ENCODE results near the gene MYPOP. TPM values are rescaled to one million over a fixed set of nuclear protein-coding genes. Genes with fewer than 3 reads are reported as not detected.

MYPOP gene
- total and polyA plus RNA-seq, 2 of the 13 experiments (the other 11 are each of a cell fraction or from before 2014, with no cell fraction given), result 2.3 to 2.7 TPM

DNA sequence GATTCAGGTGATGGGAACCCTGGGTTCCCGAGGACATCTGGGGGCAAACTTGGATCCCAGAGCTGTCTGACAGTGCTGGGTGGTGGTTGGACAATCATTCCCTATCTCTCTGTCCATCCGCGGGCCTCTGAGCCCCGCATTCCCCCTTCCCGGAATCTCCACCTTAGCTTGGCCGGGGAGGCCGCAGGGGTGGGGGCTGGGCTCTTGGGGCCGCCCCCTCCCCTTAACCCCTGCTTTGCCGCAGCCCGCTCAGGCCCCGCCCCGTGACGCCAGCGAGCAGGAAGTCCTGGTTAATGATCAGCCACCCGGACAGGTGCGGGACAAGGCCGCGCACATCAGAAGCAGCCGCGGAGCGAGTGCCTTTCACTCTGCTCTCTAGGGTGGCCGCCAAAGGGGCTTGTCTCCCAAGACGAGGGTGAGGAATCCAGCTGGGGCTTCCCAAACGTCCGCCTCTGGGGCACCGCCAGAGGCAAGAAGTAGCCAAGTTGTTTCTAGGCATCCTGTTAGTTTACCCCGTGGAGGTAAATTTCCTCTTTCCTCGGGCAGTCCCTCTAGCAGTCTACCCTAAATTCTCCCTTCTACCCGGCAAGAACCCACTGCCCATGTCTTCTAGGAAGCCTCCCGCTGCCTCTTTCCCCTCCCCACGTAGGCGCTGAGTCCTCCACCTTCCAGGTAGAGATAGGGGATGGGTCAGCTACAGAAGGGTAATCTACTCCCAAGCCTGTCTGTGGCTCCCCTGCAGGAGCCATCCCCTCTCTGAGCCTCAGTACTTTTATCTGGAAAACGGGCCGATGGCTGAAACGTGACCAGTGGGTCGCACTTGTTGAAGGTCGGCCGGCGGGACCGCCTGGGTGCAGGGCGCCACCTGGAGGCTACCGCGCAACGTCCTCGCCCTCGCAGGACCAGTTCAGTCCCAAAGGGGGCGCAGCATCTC, 19.5 kb downstream of the MYPOP start (continued):
- TF ChIP-seq ZFP82 (CRISPR knock-in tag; IDR thresholded peaks at IDR 0.05; ENCODE audit: borderline replicate concordance) (no peak; the same call in 1 of the 2 replicates), ATF7-NPFF (CRISPR knock-in tag; IDR thresholded peaks at IDR 0.05; ENCODE audit: low read depth) (peak; percentile 85), ZNF569 (CRISPR knock-in tag; IDR thresholded peaks at IDR 0.05; ENCODE audit: borderline replicate concordance) (0 out of 2 replicates have a peak, but pooled peaks have one; percentile 75), CERS6 (CRISPR knock-in tag; IDR thresholded peaks at IDR 0.05) (no peak), RFX3 (CRISPR knock-in tag; IDR thresholded peaks at IDR 0.05) (no peak), IKZF4 (CRISPR knock-in tag; IDR thresholded peaks at IDR 0.05; ENCODE audit: borderline replicate concordance, low read depth, not compliant biosample characterization) (no peak), ZNF776 (CRISPR knock-in tag; IDR thresholded peaks at IDR 0.05) (no peak), ATF7 (IDR thresholded peaks at IDR 0.05) (no peak), ATF7 (CRISPR knock-in tag; IDR thresholded peaks at IDR 0.05) (no peak; the same call in 1 of the 2 replicates), RNF2 (conservative IDR thresholded peaks at IDR 0.05; ENCODE audit: low read depth) (no peak), ZMYM3 (CRISPR knock-in tag; IDR thresholded peaks at IDR 0.05) (peak; percentile 100), ZNF256 (CRISPR knock-in tag; conservative IDR thresholded peaks at IDR 0.05) (peak; percentile 81; the same call in 1 of the 2 replicates), RBAK (CRISPR knock-in tag; IDR thresholded peaks at IDR 0.05) (0 out of 2 replicates have a peak, but pooled peaks have one; percentile 59), ZNF607 (CRISPR knock-in tag; IDR thresholded peaks at IDR 0.05; ENCODE audit: borderline replicate concordance) (peak; percentile 76), MTERF4 (CRISPR knock-in tag; IDR thresholded peaks at IDR 0.05) (no peak; the same call in 1 of the 2 replicates), ADNP (CRISPR knock-in tag; IDR thresholded peaks at IDR 0.05) (peak; percentile 99), SOX6 (IDR thresholded peaks at IDR 0.05) (no peak), SOX6 (CRISPR knock-in tag; IDR thresholded peaks at IDR 0.05) (peak; percentile 72), KDM5B (CRISPR knock-in tag; IDR thresholded peaks at IDR 0.05; ENCODE audit: borderline replicate concordance) (no peak; the same call in 1 of the 2 replicates), CENPBD1 (CRISPR knock-in tag; IDR thresholded peaks at IDR 0.05; ENCODE audit: borderline replicate concordance, low read depth) (no peak; the same call in none of the 2 replicates), ZBTB7A (CRISPR knock-in tag; IDR thresholded peaks at IDR 0.05) (peak; percentile 28; the same call in 1 of the 2 replicates), ZNF263 (CRISPR knock-in tag; IDR thresholded peaks at IDR 0.05) (0 out of 2 replicates have a peak, but pooled peaks have one; percentile 32)
- TF ChIP-seq, protein P1, sequence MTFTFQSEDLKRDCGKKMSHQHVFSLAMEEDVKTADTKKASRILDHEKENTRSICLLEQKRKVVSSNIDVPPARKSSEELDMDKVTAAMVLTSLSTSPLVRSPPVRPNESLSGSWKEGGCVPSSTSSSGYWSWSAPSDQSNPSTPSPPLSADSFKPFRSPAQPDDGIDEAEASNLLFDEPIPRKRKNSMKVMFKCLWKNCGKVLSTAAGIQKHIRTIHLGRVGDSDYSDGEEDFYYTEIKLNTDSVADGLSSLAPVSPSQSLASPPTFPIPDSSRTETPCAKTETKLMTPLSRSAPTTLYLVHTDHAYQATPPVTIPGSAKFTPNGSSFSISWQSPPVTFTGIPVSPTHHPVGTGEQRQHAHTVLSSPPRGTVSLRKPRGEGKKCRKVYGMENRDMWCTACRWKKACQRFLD (CRISPR knock-in tag; IDR thresholded peaks at IDR 0.05; ENCODE audit: borderline replicate concordance), result peak; percentile 41; the same call in 1 of the 2 replicates
- TF ChIP-seq, protein P2, sequence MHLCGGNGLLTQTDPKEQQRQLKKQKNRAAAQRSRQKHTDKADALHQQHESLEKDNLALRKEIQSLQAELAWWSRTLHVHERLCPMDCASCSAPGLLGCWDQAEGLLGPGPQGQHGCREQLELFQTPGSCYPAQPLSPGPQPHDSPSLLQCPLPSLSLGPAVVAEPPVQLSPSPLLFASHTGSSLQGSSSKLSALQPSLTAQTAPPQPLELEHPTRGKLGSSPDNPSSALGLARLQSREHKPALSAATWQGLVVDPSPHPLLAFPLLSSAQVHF (CRISPR knock-in tag; IDR thresholded peaks at IDR 0.05), result no peak
